GM20431 (cell line): ENCODE data around the gene ODAD2.
"Not testable (repeated sequence)": the region's sequence is repeated elsewhere in the genome, so short reads cannot be mapped to it uniquely, and the experiment has no call there.

Experiments used
- in situ Hi-C: fragments of 300-500 bp; cut with MseI, MboI; formaldehyde crosslinking; loops from one replicate; pipeline ENCODE4 v1.15.0; 2020; ENCODE audit warnings: low sequenced_read_pairs; ENCODE audit not compliant: unreplicated experiment

ODAD2 gene

GRCh38 chr10:27969931-27970330 lies 28.9 kb downstream of the ODAD2 start:
- in situ Hi-C loops = not testable (repeated sequence)

DNA sequence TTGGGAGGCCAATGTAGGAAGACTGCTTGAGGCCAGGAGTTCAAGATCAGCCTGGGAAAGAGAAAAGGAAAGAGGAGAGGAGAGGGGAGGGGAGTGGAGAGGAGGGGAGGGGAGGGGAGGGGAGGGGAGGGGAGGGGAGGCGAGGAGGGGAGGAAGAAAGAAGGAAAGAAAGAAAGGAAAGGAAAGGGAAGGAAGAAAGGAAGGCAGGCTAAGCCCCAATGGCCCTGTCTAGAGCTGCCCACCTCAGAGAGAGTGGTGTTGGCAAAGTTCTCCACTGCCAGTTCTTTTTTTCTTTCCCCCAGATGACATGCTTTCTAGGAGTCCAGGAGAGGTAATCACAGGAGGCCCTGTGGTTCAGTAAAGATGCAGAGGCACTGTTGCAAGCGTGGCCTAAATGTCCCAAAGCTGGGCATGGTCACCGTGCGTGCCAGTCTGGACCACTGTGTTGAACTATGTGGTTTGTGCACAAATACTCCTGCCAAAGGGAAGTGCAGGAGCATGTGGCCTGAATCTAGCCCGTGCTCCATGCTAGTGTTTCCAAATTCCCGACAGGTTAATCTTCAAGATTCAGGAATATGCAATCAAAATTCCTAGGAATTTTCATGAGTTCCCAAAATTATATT lies 39.7 kb downstream of the ODAD2 start:
- in situ Hi-C loops = no loop called here

DNA sequence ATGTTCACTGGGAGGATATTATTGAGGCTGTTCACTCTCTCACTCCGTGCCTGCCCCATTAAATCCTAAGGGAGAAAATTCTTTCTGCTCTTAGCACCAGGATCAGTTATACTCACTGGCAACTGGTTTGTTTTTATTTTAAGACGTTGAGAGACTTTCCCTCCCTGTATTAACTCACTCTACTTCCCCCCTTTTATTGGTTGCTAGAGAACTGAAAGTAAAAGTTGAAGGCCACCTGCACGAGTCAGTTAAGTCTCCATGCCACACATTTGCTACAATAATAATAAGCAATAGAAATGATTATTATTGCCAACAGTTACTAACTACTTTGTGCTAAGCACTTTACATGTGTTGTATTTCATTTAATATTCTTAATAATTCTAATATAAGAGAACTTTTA lies 40.5 kb downstream of the ODAD2 start:
- in situ Hi-C loops = not testable (repeated sequence)

DNA sequence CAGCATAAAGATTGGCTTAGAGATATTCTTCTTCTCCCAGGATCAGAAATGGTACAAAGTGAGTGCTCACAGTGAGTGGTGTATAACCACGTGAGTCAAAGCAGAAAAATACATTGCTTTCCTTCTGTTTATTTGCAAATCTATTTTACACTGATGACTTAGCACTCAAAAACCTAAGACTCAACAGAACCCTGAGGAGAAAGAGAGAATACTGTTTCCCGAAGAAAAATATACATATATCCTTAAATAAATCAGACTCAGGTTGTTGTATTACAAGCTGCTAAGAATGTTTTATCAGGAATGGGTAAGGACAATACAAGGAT lies 48.7 kb downstream of the ODAD2 start:
- in situ Hi-C loops = no loop called here

- in situ Hi-C loops = no loop called here
Observed at GRCh38 chr10:27949528-27950241, 49.2 kb downstream of the ODAD2 start.

GRCh38 chr10:27948186-27948585 lies 50.7 kb downstream of the ODAD2 start:
- in situ Hi-C loops = no loop called here

DNA sequence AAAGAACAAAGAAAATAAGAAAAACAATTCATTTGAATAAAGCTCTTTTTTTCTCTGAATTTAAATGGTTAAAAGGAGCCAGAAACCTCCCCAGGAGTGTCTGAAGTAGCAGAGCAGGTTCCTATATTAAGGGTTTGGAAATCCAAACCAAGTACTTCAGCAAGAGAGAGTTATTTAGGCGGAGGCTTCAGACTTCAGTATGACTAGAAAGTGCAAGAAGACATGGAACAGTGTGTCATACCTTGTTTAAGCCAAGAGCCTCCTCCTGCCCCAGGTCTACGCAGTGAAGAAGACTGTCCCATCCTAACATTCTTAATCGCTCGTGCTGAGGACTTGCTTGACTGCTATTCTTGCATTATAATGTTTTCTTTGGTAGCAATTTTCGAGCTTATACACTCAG lies 51.3 kb downstream of the ODAD2 start:
- in situ Hi-C loops = no loop called here

DNA sequence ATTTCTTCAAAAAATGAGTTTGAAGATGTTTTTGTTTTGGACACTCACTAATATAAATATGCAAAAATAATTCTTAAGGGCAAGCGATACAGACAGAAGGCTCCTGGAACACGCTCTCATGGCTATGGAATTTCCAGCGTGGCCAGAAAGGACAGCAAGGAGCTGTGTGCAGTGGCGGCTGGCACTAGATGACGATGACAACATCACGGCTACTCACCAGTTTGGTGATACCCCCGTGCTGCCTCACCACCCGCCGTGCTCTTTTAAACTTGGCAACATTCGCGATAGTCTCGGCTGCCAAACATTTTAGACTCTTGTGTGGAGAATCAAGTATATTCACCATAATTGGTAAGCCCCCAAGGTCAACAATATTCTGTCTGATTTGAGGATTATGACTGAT lies 54.9 kb downstream of the ODAD2 start:
- in situ Hi-C loops = no loop called here

DNA sequence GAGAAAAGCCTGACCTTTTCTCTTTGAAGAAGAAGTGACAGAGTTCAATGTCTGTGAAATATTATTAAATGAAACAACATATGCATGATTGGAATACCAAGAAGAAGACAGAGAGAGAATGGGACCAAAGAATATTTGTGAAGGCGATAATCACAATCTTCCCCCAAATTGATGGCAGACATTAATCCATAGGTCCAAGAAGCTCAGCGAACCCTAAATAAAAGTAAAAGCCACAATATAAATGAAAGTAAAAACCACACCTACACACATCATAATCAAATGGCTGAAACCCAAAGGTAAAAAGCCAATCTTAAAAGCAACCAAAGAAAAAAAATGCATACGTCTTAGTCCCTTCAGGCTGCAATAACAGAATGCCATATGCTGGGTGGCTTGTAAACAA lies 84.0 kb downstream of the ODAD2 start:
- in situ Hi-C loops = no loop called here

GRCh38 chr10:27912231-27912630 lies 86.6 kb downstream of the ODAD2 start:
- in situ Hi-C loops = no loop called here

DNA sequence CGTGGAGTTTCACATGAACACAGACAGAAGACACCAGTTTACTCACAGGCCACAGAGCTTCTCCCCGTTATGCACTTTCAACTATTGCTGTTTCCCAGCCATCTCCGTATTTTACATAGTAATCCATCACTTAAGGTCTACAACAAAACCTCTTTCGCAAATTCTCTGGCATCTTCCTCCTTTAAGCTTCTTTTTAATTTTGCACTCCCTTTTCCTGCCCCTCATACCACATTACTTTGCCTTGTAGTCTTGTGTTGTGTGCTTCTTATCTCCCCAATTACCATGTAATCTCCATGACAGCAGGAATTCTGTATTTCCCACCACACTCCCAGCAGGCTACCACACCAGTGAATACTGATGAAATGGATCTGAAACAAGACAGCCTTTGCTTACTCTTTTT lies 87.3 kb downstream of the ODAD2 start:
- in situ Hi-C loops = no loop called here

- in situ Hi-C loops = no loop called here
Observed at GRCh38 chr10:27911011-27911410, 87.9 kb downstream of the ODAD2 start.

GRCh38 chr10:27908231-27908630 lies 90.6 kb downstream of the ODAD2 start:
- in situ Hi-C loops = no loop called here

DNA sequence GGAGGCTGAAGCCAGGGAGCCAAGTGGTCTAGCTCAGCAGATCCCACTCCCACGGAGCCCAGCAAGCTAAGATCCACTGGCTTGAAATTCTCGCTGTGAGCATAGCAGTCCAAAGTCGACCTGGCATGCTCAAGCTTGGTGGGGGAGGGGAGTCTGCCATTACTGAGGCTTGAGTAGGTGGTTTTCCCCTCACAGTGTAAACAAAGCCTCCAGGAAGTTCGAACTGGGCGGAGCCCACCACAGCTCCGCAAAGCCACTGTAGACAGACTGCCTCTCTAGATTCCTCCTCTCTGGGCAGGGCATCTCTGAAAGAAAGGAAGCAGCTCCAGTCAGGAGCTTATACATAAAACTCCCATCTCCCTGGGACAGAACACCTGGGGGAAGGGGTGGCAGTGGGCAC lies 99.4 kb downstream of the ODAD2 start:
- in situ Hi-C loops = not testable (repeated sequence)

GRCh38 chr10:27899058-27899457 lies 99.8 kb downstream of the ODAD2 start:
- in situ Hi-C loops = no loop called here

DNA sequence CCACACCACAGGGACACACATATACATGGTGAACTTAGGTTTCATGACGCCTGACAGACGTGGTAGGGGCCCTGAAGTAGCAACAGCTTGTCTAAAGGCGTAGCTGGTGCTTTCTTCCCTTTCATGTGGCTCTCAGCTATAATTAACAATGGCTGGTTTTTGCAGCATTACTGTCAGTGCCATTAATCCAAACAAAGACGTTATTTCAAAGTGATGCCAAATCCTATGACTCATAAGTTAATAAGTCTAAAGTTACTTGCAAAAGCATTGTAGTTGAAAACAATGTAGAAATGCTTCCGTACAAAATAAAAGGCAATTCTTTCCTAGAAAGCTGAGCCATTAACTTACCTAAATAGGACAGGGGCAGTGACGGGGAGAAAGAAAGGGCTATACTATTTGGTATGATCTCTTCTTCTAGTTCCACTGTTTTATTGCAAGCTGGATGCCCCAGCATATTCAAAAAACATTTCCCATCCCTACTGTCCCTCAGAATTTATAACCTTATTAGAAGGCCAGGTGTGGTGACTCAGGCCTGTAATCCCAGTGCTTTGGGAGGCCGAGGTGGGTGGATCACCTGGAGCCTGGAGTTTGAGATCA lies 105.4 kb downstream of the ODAD2 start:
- in situ Hi-C loops = no loop called here

DNA sequence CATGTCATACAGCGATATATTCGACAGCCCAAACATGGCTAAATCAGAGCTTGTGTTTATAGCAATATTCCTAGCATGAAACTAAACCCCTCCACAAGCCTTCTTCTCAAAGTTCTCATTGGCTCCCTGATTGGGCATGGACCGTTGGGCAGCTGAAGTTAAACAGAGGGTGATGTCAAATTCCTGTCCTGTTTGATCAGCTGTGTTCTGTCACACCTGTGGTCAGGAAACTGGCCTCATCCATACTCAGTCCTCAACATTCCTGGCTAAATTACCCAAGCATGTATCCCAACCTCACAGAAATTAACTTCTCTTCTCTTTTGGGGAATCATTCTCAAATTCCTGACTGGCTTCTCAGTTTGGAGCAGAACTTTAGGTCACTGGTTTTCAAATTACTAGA lies 107.9 kb downstream of the ODAD2 start:
- in situ Hi-C loops = no loop called here

- in situ Hi-C loops = no loop called here
Observed at GRCh38 chr10:27889518-27889917, 109.4 kb downstream of the ODAD2 start.

DNA sequence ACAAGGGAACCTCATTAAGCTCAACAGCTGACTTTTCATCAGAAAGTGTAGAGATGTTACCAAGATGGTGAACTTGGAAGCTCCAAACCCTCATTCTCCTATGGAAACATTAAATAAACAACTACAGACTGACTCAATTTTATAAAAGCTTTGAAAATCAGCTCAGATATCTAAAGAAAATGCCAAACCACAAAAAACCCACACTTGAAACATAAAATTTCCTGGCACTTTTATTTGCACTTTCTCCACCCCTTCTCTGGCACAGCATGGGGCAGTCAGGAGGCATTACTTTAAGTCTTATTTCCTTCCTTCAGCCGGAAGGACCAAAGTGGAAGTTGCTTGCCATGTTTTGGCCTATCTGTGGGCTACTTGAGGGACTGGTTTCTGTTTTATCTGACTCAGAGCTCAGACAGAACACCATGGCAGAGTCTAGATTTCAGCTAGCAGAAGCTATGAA lies 114.7 kb downstream of the ODAD2 start:
- in situ Hi-C loops = no loop called here

- in situ Hi-C loops = no loop called here
Observed at GRCh38 chr10:27878281-27878680, 120.6 kb downstream of the ODAD2 start.

DNA sequence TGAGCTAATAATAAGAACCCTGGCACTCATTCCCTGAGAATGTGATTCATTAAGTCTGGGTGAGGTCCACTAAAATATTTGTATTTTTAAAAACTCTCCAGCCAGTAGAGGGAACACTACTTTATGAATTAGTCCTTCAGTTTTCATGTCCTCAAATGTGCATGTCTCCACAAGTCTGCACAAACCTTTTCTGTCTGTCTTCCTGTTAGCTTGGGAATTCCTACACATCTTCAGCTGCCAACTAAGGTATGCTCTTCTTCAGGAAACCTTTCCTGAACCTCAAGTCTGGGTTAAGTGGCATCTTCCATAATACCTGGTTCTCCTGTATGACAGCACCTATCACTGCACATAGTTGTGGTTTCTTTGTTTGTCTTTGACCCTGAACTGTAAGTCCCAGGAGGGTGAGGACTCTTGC lies 133.7 kb downstream of the ODAD2 start:
- in situ Hi-C loops = no loop called here

DNA sequence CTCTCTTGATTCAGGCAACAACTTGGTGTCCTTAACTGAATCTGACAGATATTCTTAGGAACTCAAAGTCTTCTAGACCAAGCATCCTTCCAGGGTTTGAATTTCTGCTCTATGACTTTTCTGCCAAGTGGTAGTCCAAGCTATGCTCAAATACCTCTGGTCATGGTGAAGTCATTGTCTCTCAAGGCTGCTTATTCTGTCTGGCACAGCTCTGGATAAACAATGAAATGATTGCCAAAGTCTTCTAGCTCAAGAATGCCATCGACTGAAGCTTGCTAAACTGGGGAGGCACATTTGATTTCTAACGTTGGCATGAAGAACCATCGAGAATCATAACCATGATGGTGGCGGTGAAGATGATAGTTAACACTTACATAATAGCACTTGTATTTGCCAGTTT lies 137.1 kb downstream of the ODAD2 start:
- in situ Hi-C loops = no loop called here
